Measurements from ENCODE around the gene SFXN4. TPM values are rescaled to one million over a fixed set of nuclear protein-coding genes. Genes with fewer than 3 reads are reported as not detected.

SFXN4 gene
- total and polyA plus RNA-seq, 2 of the 4 experiments (the other 2 are of a cell fraction), result 12.0 to 12.5 TPM

DNA sequence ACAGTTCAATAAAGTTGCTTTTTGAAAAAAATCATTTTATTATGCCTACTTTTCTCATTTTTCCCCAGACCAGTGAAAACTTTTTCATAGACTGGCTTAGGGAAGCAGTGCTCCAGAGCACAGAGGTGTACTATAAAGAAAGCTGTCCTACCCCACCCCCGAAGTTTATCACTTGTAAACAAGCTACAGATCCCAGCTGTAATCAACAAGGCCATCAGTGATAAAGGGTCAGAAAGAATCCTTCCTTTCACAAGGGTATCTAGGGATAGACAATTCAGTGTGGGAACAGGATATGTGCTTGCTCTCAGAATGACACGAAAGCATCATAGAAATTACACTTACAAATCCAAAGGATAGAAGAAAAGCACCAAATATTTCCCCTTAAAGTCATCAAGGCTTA is 8.6 kb upstream of the SFXN4 start:
- POLR2A ChIA-PET (ENCODE audit: unreplicated experiment), result no interaction called here
- Histone ChIP-seq H2AFZ (replicated peaks; ENCODE audit: low read length, poor library complexity) (no peak overlapping the region), H3K4me1 (ENCODE audit: control insufficient read depth, insufficient read depth, low read length) (peaks cover 6% of the 10 kb centered on the region), H3K79me1 (ENCODE audit: low read depth in 1 of 2, low read length in 2 of 2) (peaks cover 46 to 64% of the 10 kb centered on the region in 2 experiments), H3K36me3 (ENCODE audit: control insufficient read depth, insufficient read depth, low read length) (peaks cover 35% of the 10 kb centered on the region), H3K18ac (ENCODE audit: low read depth, low read length) (no peak overlapping the region), H3K23ac (ENCODE audit: low read depth, low read length) (no peak overlapping the region), H3K4me2 (ENCODE audit: low read depth, low read length) (no peak overlapping the region), H3K4ac (ENCODE audit: low read depth, low read length) (no peak overlapping the region), H3K14ac (replicated peaks; ENCODE audit: low read depth, low read length) (no peak overlapping the region), H3K56ac (ENCODE audit: extremely low read depth, insufficient read depth, low read length) (no peak overlapping the region), H2BK5ac (ENCODE audit: low read depth, low read length, poor library complexity, severe bottlenecking) (no peak overlapping the region), H4K8ac (ENCODE audit: low read depth in 2 of 2, low read length in 2 of 2) (no peak overlapping the region), H2AK9ac (replicated peaks; ENCODE audit: low read depth, low read length, poor library complexity) (no peak overlapping the region), H3K9me1 (ENCODE audit: insufficient read depth, low read length) (peaks cover 16% of the 10 kb centered on the region), H2AK5ac (ENCODE audit: low read depth, low read length) (no peak overlapping the region), H3K4me3 (ENCODE audit: insufficient read depth, low read depth, low read length) (no peak overlapping the region), H2BK20ac (ENCODE audit: low read depth, low read length) (no peak overlapping the region), H2BK120ac (ENCODE audit: low read depth, low read length) (no peak overlapping the region), H3K9ac (ENCODE audit: low read depth, low read length) (no peak overlapping the region), H4K5ac (ENCODE audit: low read depth, low read length) (no peak overlapping the region), H4K91ac (ENCODE audit: insufficient read depth, low read depth, low read length) (no peak overlapping the region), H3K27me3 (ENCODE audit: control insufficient read depth, insufficient read depth, low read length) (no peaks in the 10 kb centered on the region), H3K9me3 (ENCODE audit: control insufficient read depth, insufficient read depth, low read length) (no peaks in the 10 kb centered on the region), H4K20me1 (ENCODE audit: insufficient read depth, low read length) (no peaks in the 10 kb centered on the region), H2BK15ac (ENCODE audit: low read depth, low read length) (no peak overlapping the region), H3K27ac (ENCODE audit: insufficient read depth, low read length) (no peak overlapping the region)
- TF ChIP-seq NFE2L2 (IDR thresholded peaks at IDR 0.05; ENCODE audit: low read depth, low read length) (no peak), MAZ (IDR thresholded peaks at IDR 0.05; ENCODE audit: borderline replicate concordance, low read depth, low read length) (no peak), RFX5 (IDR thresholded peaks at IDR 0.05; ENCODE audit: low read depth, low read length) (no peak), RCOR1 (IDR thresholded peaks at IDR 0.05; ENCODE audit: insufficient replicate concordance, low read length) (no peak), MXI1 (IDR thresholded peaks at IDR 0.05; ENCODE audit: borderline replicate concordance, low read depth, low read length) (no peak), BHLHE40 (IDR thresholded peaks at IDR 0.05; ENCODE audit: low read depth, low read length) (no peak), FOS (IDR thresholded peaks at IDR 0.05; ENCODE audit: low read depth, low read length) (no peak), SMC3 (IDR thresholded peaks at IDR 0.05; ENCODE audit: low read depth, low read length) (no peak)
- TF ChIP-seq, protein P1, sequence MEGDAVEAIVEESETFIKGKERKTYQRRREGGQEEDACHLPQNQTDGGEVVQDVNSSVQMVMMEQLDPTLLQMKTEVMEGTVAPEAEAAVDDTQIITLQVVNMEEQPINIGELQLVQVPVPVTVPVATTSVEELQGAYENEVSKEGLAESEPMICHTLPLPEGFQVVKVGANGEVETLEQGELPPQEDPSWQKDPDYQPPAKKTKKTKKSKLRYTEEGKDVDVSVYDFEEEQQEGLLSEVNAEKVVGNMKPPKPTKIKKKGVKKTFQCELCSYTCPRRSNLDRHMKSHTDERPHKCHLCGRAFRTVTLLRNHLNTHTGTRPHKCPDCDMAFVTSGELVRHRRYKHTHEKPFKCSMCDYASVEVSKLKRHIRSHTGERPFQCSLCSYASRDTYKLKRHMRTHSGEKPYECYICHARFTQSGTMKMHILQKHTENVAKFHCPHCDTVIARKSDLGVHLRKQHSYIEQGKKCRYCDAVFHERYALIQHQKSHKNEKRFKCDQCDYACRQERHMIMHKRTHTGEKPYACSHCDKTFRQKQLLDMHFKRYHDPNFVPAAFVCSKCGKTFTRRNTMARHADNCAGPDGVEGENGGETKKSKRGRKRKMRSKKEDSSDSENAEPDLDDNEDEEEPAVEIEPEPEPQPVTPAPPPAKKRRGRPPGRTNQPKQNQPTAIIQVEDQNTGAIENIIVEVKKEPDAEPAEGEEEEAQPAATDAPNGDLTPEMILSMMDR (conservative IDR thresholded peaks at IDR 0.05; ENCODE audit: low read depth, low read length), result no peak
- TF ChIP-seq, protein P2, sequence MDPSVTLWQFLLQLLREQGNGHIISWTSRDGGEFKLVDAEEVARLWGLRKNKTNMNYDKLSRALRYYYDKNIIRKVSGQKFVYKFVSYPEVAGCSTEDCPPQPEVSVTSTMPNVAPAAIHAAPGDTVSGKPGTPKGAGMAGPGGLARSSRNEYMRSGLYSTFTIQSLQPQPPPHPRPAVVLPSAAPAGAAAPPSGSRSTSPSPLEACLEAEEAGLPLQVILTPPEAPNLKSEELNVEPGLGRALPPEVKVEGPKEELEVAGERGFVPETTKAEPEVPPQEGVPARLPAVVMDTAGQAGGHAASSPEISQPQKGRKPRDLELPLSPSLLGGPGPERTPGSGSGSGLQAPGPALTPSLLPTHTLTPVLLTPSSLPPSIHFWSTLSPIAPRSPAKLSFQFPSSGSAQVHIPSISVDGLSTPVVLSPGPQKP (IDR thresholded peaks at IDR 0.05; ENCODE audit: borderline replicate concordance, low read depth, low read length), result no peak
- TF ChIP-seq, protein P3, sequence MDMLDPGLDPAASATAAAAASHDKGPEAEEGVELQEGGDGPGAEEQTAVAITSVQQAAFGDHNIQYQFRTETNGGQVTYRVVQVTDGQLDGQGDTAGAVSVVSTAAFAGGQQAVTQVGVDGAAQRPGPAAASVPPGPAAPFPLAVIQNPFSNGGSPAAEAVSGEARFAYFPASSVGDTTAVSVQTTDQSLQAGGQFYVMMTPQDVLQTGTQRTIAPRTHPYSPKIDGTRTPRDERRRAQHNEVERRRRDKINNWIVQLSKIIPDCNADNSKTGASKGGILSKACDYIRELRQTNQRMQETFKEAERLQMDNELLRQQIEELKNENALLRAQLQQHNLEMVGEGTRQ (IDR thresholded peaks at IDR 0.05; ENCODE audit: low read depth, low read length), result no peak
- BruUV-seq (replicated peaks), result no TSS peak
- WGBS, 2 experiments (ENCODE audit: extremely low coverage in 2 of 2, insufficient read length in 1 of 2), result no CpG with 5 or more reads among the region's 2 CpGs
- ATAC-seq (ENCODE audit: low read depth), result no peak
- intact Hi-C loops (cut with micrococcal nuclease), result no loop called here
- no peak for DNase-seq
- CTCF ChIA-PET, result no interaction called here
- in situ Hi-C loops (cut with MboI; ENCODE audit: low sequenced_read_pairs), result no loop called here
- dilution Hi-C loops (cut with HindIII; ENCODE audit: low sequenced_read_pairs, unreplicated experiment), result no loop called here

All from IMR-90 (cell line).